Effector memory CD8-positive, alpha-beta T cell (primary cell): ENCODE measurements around the gene ZBTB4.
A peak's percentile ranks its signal among the peaks of the same experiment; 100 is the strongest.

ENCODE experiments used
- ATAC-seq: fragments of 150-1000 bp; cut with Tn5 transposase; replicated peaks from 2 replicates; pipeline ENCODE4 v1.10.0; 2021; ENCODE audit warnings: mild to moderate bottlenecking, moderate library complexity
- DNase-seq, 3 experiments: peaks; one replicate each; pipeline ENCODE4 v3.0.0; 2021
- H3K27ac Mint-ChIP-seq, 2 donors: one replicate each; pipeline ENCODE4 v1.8.0; 2022; ENCODE audit warnings: mild to moderate bottlenecking in 2 of 2, mixed read lengths in 2 of 2, moderate library complexity in 2 of 2
- H3K27me3 Mint-ChIP-seq, 2 donors: one replicate each; pipeline ENCODE4 v1.8.0; 2022; ENCODE audit warnings: mixed read lengths in 2 of 2
- H3K36me3 Mint-ChIP-seq: one replicate; pipeline ENCODE4 v1.8.0; 2022; ENCODE audit warnings: mild to moderate bottlenecking, moderate library complexity, mixed read lengths; ENCODE audit not compliant: insufficient read depth
- H3K4me1 Mint-ChIP-seq, 2 donors: one replicate each; pipeline ENCODE4 v1.8.0; 2022; ENCODE audit warnings: low read depth in 2 of 2, mixed read lengths in 2 of 2
- H3K4me3 Mint-ChIP-seq, 2 donors: one replicate each; pipeline ENCODE4 v1.8.0; 2022; ENCODE audit warnings: mild to moderate bottlenecking in 2 of 2, mixed read lengths in 2 of 2, moderate library complexity in 2 of 2
- H3K9me3 Mint-ChIP-seq, 2 donors: one replicate each; pipeline ENCODE4 v1.8.0; 2022; ENCODE audit warnings: mixed read lengths in 2 of 2

The ZBTB4 gene

DNA sequence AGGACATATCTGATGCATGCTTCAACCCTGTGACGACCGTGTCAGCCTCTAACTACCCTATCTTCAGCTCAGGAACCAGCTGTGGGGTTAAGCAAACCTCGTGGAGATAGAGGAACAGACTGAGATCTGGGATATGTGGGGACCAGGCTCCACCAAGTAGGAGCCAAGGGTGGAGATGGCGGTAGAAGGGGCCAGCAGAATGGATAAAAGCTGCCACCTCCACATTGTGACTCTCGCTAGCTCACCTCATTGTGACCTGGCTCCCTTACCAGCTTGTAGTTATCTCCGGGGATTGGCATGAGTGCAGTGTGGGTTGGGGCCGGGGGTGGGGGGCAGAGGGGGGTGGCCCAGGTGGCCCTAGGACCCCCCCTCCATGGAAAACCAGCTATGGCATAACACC, 54.1 kb downstream of the ZBTB4 start, which contains the start of gene SPEM2:
Gene SPEM2 (plus strand): TSS at position 301 of the 400 bp plus-strand sequence. CDS start 73 bp downstream, at position 374.
- Mint-ChIP-seq H3K27ac (peak within 1 kb of the TSS in 1 of 2 donors; percentile 36), H3K9me3 (no peaks in the 10 kb centered on the region), H3K4me1 (peaks cover 0 to 1% of the 10 kb centered on the region in 2 donors), H3K27me3 (no peaks in the 10 kb centered on the region), H3K36me3 (no peaks in the 10 kb centered on the region), H3K4me3 (no peak within 1 kb of the TSS)
- no peak for ATAC-seq
- no peak for DNase-seq

DNA sequence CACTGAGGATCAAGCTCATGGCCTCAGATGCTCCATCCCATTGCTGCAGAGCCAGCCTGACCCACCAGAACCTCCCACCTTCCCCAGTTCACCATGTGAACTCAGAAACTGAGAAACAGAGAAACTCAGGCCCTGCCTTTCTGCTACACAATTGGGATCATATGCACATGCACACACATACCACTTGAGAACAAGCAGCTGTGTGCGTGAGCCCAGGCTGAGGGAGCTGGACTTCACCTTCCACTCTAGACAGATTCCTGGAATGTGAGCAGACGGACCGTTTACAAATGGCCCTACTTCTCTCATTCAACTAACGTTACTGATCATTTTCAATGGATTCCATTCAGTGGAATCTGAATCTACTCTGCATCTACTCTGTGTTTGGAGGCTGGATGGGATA, 55.8 kb downstream of the ZBTB4 start:
- peaks cover 0 to 1% of the 10 kb centered on the region in 2 donors for H3K4me1 Mint-ChIP-seq
- no peaks in the 10 kb centered on the region for H3K36me3 Mint-ChIP-seq
- DNase-seq (no peak), ATAC-seq (no peak)
- H3K4me3 Mint-ChIP-seq: no peak overlapping the region
- H3K9me3 Mint-ChIP-seq: no peaks in the 10 kb centered on the region
- H3K27ac Mint-ChIP-seq: peak overlapping the region in 1 of 2 donors; percentile 36
- peaks cover 7 to 8% of the 10 kb centered on the region in 2 donors for H3K27me3 Mint-ChIP-seq

DNA sequence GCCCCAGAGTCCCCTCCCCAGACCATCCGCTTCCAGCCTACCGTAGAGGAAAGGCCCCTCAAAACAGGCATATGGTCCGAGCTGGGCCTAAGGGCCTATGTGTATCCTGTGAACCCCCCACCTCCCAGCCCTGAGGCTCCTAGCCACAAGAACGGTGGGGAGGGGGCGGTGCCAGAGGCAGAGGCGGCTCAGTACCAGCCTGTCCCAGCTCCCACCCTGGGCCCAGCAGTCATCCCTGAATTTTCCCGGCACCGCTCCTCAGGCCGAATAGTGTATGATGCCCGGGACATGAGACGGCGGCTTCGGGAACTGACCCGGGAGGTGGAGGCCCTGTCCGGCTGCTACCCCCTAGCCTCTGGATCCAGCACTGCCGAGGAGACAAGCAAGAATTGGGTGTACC, 58.2 kb downstream of the ZBTB4 start:
- Mint-ChIP-seq H3K36me3 (no peaks in the 10 kb centered on the region), H3K4me1 (peaks cover 1 to 4% of the 10 kb centered on the region in 2 donors), H3K27ac (no peak overlapping the region), H3K4me3 (no peak overlapping the region), H3K27me3 (peaks cover 7 to 10% of the 10 kb centered on the region in 2 donors), H3K9me3 (no peaks in the 10 kb centered on the region)
- DNase-seq (no peak), ATAC-seq (no peak)

DNA sequence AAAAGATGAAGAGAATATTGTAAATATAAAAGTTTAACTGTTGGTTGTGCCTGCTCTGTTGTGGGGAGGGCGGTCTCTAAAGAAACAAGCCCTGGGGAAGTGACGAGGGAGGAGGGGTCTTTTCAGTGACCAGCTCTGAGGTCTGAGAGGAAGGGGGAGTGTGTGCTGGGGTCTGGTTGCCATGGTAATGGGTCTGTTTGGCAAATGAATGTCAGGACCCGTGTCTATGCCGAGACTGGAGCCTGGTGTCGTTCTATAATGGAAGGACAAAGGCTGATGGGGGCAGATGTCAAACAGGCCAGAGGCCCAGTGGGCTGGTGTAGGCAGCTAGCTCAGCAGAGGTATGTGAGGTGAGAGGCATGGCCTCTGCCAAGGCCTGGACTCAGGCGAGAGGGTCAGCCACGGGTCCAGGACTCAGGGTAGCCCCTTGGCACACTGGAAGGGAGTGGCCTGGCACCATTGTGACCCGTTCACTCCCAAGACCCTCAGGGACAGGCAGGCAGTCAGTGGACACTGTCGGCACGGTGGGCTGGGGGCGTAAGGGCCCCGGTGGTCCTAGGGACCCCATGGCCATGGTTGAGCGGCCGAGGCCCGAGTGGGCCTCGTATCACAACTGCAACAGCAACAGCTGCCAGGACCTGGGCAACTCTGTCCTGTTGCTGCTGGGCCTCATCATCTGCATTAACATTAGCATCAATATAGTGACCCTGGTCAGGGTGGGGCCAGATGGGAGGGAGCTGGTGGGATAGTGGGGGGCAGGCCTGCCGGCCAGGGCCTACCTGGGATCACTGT, 59.4 kb downstream of the ZBTB4 start, which contains the start of gene SPEM1:
Gene SPEM1 (plus strand): TSS at position 506 of the 792 bp plus-strand sequence. CDS start 61 bp downstream, at position 567.
- Mint-ChIP-seq H3K27me3 (peaks cover 7 to 10% of the 10 kb centered on the region in 2 donors), H3K9me3 (no peaks in the 10 kb centered on the region), H3K4me3 (no peak within 1 kb of the TSS), H3K36me3 (no peaks in the 10 kb centered on the region), H3K27ac (no peak within 1 kb of the TSS), H3K4me1 (peaks cover 1 to 4% of the 10 kb centered on the region in 2 donors)
- no peak for ATAC-seq
- no peak for DNase-seq

DNA sequence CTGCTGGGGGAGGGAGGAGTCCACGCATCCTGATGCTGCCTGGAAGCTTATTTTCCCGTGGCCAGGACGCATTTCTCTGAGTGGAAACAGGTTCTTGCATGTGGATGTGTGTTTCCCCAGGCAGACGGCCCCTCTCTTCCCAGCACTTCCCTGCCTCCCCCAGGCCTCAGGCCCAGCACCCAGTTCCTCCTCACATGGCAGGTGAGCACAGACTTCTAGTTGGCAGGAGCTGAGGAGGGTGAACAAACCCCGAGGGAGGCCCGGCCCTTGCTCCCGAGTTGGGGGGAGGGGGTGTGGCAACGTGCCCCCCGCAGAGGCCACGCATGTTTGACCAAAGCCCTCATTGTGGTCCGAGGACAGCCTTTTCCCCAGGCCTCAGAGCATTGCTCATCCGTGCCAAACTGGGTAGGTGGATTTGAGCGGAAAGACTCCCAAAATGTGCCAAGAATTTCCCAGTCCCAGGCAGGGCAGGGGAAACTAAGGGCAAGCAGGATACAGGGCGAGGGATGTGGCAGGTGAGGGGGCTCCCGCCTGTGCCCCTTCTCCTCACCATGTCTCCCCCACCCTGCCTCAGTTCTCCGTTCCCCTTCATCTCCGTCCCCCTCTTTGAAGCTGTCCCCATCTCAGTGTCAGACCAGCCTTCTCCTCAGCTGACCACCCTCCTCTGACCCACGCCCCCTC, 60.8 kb downstream of the ZBTB4 start:
- no peaks in the 10 kb centered on the region for H3K9me3 Mint-ChIP-seq
- ATAC-seq (no peak), DNase-seq (no peak)
- no peak overlapping the region for H3K27ac Mint-ChIP-seq
- H3K4me3 Mint-ChIP-seq: no peak overlapping the region
- peaks cover 7 to 10% of the 10 kb centered on the region in 2 donors for H3K27me3 Mint-ChIP-seq
- peaks cover 0 to 4% of the 10 kb centered on the region in 2 donors for H3K4me1 Mint-ChIP-seq
- no peaks in the 10 kb centered on the region for H3K36me3 Mint-ChIP-seq

DNA sequence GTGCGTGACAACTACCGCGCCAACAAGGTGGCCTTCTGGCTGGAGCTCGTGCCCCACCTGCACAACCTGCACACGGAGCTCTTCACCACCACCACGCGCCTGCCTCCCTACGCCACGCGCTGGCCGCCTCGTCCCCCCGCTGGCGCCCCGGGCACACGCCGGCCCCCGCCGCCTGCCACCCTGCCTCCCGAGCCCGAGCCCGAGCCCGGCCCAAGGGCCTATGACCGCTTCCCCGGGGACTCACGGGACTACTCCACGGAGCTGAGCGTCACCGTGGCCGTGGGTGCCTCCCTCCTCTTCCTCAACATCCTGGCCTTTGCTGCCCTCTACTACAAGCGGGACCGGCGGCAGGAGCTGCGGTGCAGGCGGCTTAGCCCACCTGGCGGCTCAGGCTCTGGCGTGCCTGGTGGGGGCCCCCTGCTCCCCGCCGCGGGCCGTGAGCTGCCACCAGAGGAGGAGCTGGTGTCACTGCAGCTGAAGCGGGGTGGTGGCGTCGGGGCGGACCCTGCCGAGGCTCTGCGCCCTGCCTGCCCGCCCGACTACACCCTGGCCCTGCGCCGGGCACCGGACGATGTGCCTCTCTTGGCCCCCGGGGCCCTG, 62.3 kb downstream of the ZBTB4 start:
- Mint-ChIP-seq H3K9me3 (no peaks in the 10 kb centered on the region), H3K36me3 (no peaks in the 10 kb centered on the region), H3K4me3 (no peak overlapping the region), H3K27ac (no peak overlapping the region), H3K27me3 (peaks cover 7 to 10% of the 10 kb centered on the region in 2 donors), H3K4me1 (peaks cover 1 to 4% of the 10 kb centered on the region in 2 donors)
- DNase-seq (no peak), ATAC-seq (no peak)

DNA sequence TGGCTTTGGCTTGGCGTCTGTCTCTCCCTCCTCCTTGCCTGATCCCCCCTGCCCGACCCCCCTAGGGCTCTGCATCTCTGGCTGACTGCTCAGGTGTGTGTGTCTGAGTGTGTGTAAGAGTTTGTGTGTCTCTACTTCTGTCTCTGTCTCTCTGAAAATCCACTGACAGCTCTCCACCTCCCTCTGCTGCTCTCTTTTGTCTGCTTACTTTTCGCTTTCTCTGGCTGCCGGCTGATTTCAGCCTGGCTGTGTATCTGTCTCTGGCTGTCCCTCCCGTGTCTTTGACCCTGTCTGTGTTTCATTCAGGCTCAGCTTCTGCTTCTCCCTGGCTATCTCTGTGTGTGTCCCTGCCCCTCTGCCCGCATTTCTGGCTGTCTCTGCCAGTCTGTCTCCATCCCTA, 63.1 kb downstream of the ZBTB4 start:
- no peak for ATAC-seq
- Mint-ChIP-seq H3K4me3 (no peak overlapping the region), H3K27me3 (peaks cover 7 to 10% of the 10 kb centered on the region in 2 donors), H3K36me3 (no peaks in the 10 kb centered on the region), H3K27ac (no peak overlapping the region), H3K4me1 (peaks cover 1 to 4% of the 10 kb centered on the region in 2 donors), H3K9me3 (no peaks in the 10 kb centered on the region)
- no peak for DNase-seq

DNA sequence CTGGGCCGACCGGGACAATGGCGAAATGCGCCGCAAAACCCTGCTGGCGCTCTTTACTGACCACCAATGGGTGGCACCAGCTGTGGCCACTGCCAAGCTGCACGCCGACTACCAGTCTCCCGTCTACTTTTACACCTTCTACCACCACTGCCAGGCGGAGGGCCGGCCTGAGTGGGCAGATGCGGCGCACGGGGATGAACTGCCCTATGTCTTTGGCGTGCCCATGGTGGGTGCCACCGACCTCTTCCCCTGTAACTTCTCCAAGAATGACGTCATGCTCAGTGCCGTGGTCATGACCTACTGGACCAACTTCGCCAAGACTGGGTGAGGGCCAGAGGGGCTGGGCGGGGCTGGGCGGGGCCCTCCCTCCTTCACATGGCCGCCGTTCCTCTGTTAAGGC, 63.6 kb downstream of the ZBTB4 start:
- DNase-seq (no peak), ATAC-seq (no peak)
- no peaks in the 10 kb centered on the region for H3K36me3 Mint-ChIP-seq
- no peak overlapping the region for H3K4me3 Mint-ChIP-seq
- H3K27ac Mint-ChIP-seq: no peak overlapping the region
- H3K9me3 Mint-ChIP-seq: no peaks in the 10 kb centered on the region
- peaks cover 7 to 10% of the 10 kb centered on the region in 2 donors for H3K27me3 Mint-ChIP-seq
- H3K4me1 Mint-ChIP-seq: peaks cover 1 to 4% of the 10 kb centered on the region in 2 donors

DNA sequence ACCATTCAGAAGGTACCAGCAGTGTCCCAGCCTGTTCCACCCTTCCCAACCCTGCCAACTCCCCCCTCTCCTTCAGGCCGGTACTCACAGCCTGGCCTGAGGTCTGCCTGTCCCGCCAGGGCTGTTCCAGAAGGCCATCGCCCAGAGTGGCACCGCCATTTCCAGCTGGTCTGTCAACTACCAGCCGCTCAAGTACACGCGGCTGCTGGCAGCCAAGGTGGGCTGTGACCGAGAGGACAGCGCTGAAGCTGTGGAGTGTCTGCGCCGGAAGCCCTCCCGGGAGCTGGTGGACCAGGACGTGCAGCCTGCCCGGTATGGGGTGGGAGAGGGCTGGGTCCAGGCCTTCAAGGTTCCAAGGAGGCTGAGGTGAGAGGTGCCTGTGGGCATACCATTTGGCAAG, 64.6 kb downstream of the ZBTB4 start:
- Mint-ChIP-seq H3K4me3 (no peak overlapping the region), H3K4me1 (peaks cover 1 to 4% of the 10 kb centered on the region in 2 donors), H3K9me3 (no peaks in the 10 kb centered on the region), H3K27ac (no peak overlapping the region), H3K36me3 (no peaks in the 10 kb centered on the region), H3K27me3 (peaks cover 6 to 10% of the 10 kb centered on the region in 2 donors)
- ATAC-seq: no peak
- DNase-seq: no peak

DNA sequence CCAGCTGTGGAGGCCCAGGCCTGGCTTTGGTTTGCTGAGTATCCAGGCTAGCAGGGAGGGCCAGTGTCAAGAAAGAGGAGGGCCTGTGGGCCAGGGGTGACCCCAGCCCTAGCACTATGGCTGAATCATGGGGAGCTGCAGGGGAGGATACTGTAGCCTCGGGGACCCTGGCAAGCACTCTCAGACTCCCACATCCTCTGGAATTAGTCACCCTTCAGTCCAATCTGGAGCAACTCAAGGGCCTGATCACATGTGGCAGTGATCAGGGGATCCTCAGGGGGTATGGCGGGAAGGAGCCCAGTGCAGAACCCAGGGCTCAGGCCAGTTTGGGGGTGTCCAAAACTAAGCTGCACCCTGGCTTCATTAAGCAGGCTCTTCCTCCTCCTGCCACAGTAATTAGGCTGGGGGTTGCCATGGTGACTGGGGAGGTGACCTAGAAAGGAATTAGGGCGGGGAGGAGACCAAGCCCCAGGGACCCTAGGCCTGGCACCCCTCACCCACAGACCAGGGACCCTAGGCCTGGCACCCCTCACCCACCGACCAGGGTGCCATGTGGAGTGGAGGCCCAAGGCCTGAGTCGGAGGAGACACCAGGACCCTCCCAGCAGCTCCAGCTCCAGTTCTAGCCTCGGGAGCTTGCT, 66.0 kb downstream of the ZBTB4 start:
- no peak overlapping the region for H3K4me3 Mint-ChIP-seq
- no peaks in the 10 kb centered on the region for H3K36me3 Mint-ChIP-seq
- H3K27me3 Mint-ChIP-seq: peaks cover 0 to under 1% of the 10 kb centered on the region in 2 donors
- DNase-seq: no peak
- H3K9me3 Mint-ChIP-seq: no peaks in the 10 kb centered on the region
- H3K4me1 Mint-ChIP-seq: peaks cover 1 to 4% of the 10 kb centered on the region in 2 donors
- no peak for ATAC-seq
- H3K27ac Mint-ChIP-seq: no peak overlapping the region

DNA sequence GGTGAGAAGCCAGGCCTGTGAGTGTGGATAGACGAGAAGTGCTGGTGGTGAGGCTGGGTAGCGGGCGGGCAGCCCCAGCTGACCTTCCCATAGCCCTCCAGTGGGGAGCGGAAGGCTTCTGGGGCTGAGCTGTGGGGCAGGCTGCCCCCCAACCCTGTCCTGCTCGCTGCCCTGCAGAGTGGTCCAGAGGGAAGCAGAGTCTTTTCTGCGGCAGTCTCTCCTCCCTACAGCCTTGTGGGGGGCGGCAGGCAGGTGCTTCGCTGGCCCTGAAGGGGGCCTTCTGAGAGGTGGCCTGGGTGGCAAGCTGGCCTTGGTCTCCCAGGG, 68.0 kb downstream of the ZBTB4 start:
- Mint-ChIP-seq H3K36me3 (peaks cover 7% of the 10 kb centered on the region), H3K4me3 (no peak overlapping the region), H3K9me3 (no peaks in the 10 kb centered on the region), H3K4me1 (peaks cover under 1 to 3% of the 10 kb centered on the region in 2 donors), H3K27me3 (no peaks in the 10 kb centered on the region), H3K27ac (no peak overlapping the region)
- no peak for DNase-seq
- no peak for ATAC-seq

DNA sequence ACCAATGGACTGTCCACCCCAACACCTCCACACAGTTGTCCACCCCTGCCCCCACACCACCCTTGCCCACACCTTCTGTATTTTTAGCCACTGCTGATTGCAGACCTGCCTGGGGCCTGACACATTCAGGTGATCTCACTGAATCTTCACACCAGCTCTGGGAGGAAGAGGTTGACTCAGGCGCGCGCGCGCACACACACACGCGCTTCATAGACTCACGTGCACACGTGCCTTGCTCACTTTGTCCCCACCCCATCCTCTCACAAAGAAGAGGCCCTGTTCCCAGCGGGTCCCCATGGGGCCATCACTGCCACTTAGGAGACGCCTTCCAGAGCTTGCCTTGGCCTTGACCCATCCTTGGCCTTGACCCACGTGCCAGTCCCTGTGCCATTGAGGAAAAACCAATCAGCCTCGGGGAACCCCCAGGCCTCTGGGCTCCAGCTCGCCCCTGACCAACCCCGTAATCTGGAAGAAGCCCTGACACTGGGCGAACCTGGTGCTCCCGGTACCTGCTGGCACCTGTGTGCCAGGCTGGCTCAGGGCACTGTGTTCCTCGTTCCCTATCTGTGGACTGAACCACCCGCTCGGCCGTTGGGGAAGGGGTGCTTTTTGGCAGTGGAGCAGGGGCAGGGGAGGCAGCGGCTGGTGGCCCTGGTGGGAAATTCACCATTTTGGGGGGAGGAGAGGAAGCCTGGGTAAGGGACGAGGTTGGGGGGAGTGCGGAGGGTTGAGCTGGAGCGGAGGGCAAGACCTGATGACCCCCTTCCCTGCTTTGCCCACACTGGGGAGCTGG, 68.6 kb downstream of the ZBTB4 start:
- Mint-ChIP-seq H3K36me3 (peaks cover 9% of the 10 kb centered on the region), H3K4me3 (no peak overlapping the region), H3K4me1 (peaks cover 2 to 5% of the 10 kb centered on the region in 2 donors), H3K27ac (no peak overlapping the region), H3K27me3 (no peaks in the 10 kb centered on the region), H3K9me3 (no peaks in the 10 kb centered on the region)
- ATAC-seq (no peak), DNase-seq (no peak)

DNA sequence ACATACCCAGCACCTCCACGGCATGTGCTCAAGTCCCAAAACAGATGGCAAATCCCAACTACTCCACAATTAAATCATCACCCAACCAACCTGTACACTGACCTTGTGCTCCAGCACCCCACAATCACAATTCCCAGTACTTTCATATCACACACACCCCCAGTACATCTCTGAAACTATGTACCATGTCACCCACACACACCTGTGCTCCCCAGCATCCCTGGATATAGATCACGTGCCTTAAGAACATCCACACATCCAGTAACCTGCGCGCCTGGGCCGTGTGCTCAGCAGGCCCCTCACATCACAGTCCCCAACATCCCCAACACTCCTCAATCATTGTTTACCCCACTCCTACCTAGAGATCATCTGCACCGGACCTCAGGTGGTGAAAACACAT, 69.7 kb downstream of the ZBTB4 start:
- no peak overlapping the region for H3K27ac Mint-ChIP-seq
- peaks cover 9% of the 10 kb centered on the region for H3K36me3 Mint-ChIP-seq
- no peaks in the 10 kb centered on the region for H3K9me3 Mint-ChIP-seq
- no peak for ATAC-seq
- DNase-seq: no peak
- H3K4me1 Mint-ChIP-seq: peaks cover 6% of the 10 kb centered on the region in 2 donors
- no peaks in the 10 kb centered on the region for H3K27me3 Mint-ChIP-seq
- H3K4me3 Mint-ChIP-seq: no peak overlapping the region
